B cell (primary cell): ENCODE measurements around the gene IFNA2. TPM values are rescaled to one million over a fixed set of nuclear protein-coding genes. Genes with fewer than 3 reads are reported as not detected.

Experiments used
- ATAC-seq: fragments of 200-7000 bp; cut with Tn5 transposase; one replicate; pipeline ENCODE4 v1.10.0; 2021; ENCODE audit warnings: low read depth, mild to moderate bottlenecking, moderate number of reproducible peaks, moderate library complexity
- CTCF ChIA-PET: fragments of 350-600 bp; sonication (Branson Sonifier 250); formaldehyde crosslinking; loops from one replicate; lab custom pipeline; 2021; ENCODE audit warnings: antibody characterized with exemption, inconsistent platforms; lab: Charles Lee
- POLR2A ChIA-PET: fragments of 350-600 bp; sonication (Branson Sonifier 250); formaldehyde crosslinking; loops from one replicate; lab custom pipeline; 2021; ENCODE audit warnings: antibody characterized with exemption; lab: Charles Lee
- DNase-seq: peaks from one replicate; pipeline ENCODE4 v3.0.0; 2013
- H2AFZ ChIP-seq: 2 replicates; pipeline ENCODE4 v1.6.1; 2012; ENCODE audit warnings: mild to moderate bottlenecking, low read depth, low read length; ENCODE audit not compliant: insufficient read depth, poor library complexity, severe bottlenecking
- H3K27ac ChIP-seq, 2 donors: 1 replicate in 1 of 2; 2 replicates in 1 of 2; pipeline ENCODE4 v1.5.1; 2012 to 2013; ENCODE audit warnings: low read length in 2 of 2, mild to moderate bottlenecking in 2 of 2, moderate library complexity in 1 of 2
- H3K27me3 ChIP-seq, 4 experiments: fragments of 200-600 bp in 1 of 4; sonication (generic) in 1 of 4; replicated peaks in 1 of 4; 1 replicate in 2 of 4; 2 replicates in 2 of 4; pipeline versions ENCODE4 v1.6.1 to v1.7.0; 2013 to 2016; ENCODE audit warnings: low read length in 3 of 4, mild to moderate bottlenecking in 2 of 4, mixed read lengths in 1 of 4, moderate library complexity in 1 of 4; ENCODE audit not compliant: insufficient read depth in 4 of 4, control insufficient read depth in 3 of 4; ENCODE audit errors: control extremely low read depth in 1 of 4
- H3K36me3 ChIP-seq, 2 experiments: replicated peaks in 1 of 2; 1 replicate in 1 of 2; 2 replicates in 1 of 2; pipeline versions ENCODE4 v1.6.1 to v1.7.1; 2013; ENCODE audit warnings: low read length in 1 of 2; ENCODE audit not compliant: insufficient read depth in 2 of 2, control insufficient read depth in 1 of 2; ENCODE audit errors: control extremely low read depth in 1 of 2, extremely low read depth in 1 of 2
- H3K4me1 ChIP-seq, 2 donors: fragments of 200-600 bp in 1 of 2; sonication (generic) in 1 of 2; 1 replicate in 1 of 2; 2 replicates in 1 of 2; pipeline versions ENCODE4 v1.5.1 to v1.6.1; 2013 to 2017; ENCODE audit warnings: low read length in 2 of 2; ENCODE audit not compliant: control insufficient read depth in 2 of 2, insufficient read depth in 2 of 2
- H3K4me2 ChIP-seq: replicated peaks from 2 replicates; pipeline ENCODE3; 2012; ENCODE audit warnings: mild to moderate bottlenecking, low read depth, low read length; ENCODE audit not compliant: poor library complexity, severe bottlenecking
- H3K4me3 ChIP-seq, 5 experiments: fragments of 200-600 bp in 1 of 5; sonication (generic) in 1 of 5; 1 replicate in 3 of 5; 2 replicates in 2 of 5; pipeline versions ENCODE4 v1.5.1 to v1.7.0; 2011 to 2016; ENCODE audit warnings: low read length in 4 of 5, mild to moderate bottlenecking in 4 of 5, low read depth in 2 of 5, control low read depth in 1 of 5, moderate library complexity in 1 of 5; ENCODE audit not compliant: insufficient read depth in 1 of 5; ENCODE audit errors: control extremely low read depth in 1 of 5, extremely low read depth in 1 of 5
- H3K79me2 ChIP-seq: fragments of 200-600 bp; sonication (generic); one replicate; pipeline ENCODE4 v1.6.0; 2016; ENCODE audit warnings: low read length; ENCODE audit not compliant: control insufficient read depth, insufficient read depth
- H3K9ac ChIP-seq: fragments of 200-600 bp; sonication (generic); 2 replicates; pipeline ENCODE4 v1.6.1; 2017; ENCODE audit warnings: mild to moderate bottlenecking, low read length, moderate library complexity
- H3K9me3 ChIP-seq, 3 donors: one replicate each; pipeline versions ENCODE4 v1.6.1 to v1.7.1; 2013; ENCODE audit warnings: low read length in 2 of 3; ENCODE audit not compliant: control insufficient read depth in 2 of 3, insufficient read depth in 1 of 3; ENCODE audit errors: control extremely low read depth in 1 of 3
- H4K20me1 ChIP-seq: 2 replicates; pipeline ENCODE4 v1.6.0; 2012; ENCODE audit warnings: mild to moderate bottlenecking, low read length; ENCODE audit not compliant: insufficient read depth, control insufficient read depth, poor library complexity, severe bottlenecking
- H3K27ac Mint-ChIP-seq: one replicate; pipeline ENCODE4 v1.8.0; 2021; ENCODE audit warnings: mixed read lengths
- H3K27me3 Mint-ChIP-seq: one replicate; pipeline ENCODE4 v1.8.0; 2021; ENCODE audit warnings: mixed read lengths
- H3K4me1 Mint-ChIP-seq: one replicate; pipeline ENCODE4 v1.8.0; 2021; ENCODE audit warnings: mixed read lengths
- H3K4me3 Mint-ChIP-seq: one replicate; pipeline ENCODE4 v1.8.0; 2021; ENCODE audit warnings: mixed read lengths
- H3K9me3 Mint-ChIP-seq: one replicate; pipeline ENCODE4 v1.8.0; 2022; ENCODE audit warnings: mixed read lengths; ENCODE audit not compliant: insufficient read depth
- EZH2 ChIP-seq: IDR thresholded peaks from 2 replicates; pipeline ENCODE4 v1.6.1; 2012; ENCODE audit warnings: borderline replicate concordance, low read depth, mild to moderate bottlenecking, moderate library complexity, low read length; ENCODE audit not compliant: insufficient read depth, poor library complexity, severe bottlenecking
- WGBS: methylation state at CpG from one replicate; pipeline ENCODE4 v1.1.5; 2013; ENCODE audit warnings: missing lambda C conversion rate; ENCODE audit not compliant: insufficient coverage; 5-methylcytosine and 5-hydroxymethylcytosine counted together
- intact Hi-C: fragments of 100-400 bp; cut with micrococcal nuclease; formaldehyde crosslinking; loops from one replicate; pipeline ENCODE4 v1.10.0; 2022
- polyA plus RNA-seq: library from polyadenylated mRNA; depleted of rRNA; stranded (reverse); fragments of >200 nt; gene quantifications from 2 replicates; pipeline ENCODE4 v1.2.3, GENCODE V29; 2012
- total RNA-seq, 2 donors: library from RNA; stranded (reverse); fragments of 120-200 nt in 1 of 2; gene quantifications; 1 replicate in 1 of 2; 2 replicates in 1 of 2; pipeline versions ENCODE4 v1.2.3 to v1.2.4, GENCODE V29; 2013 to 2022
- TF ChIP-seq, protein P1 (sequence below): fragments of 200-600 bp; IDR thresholded peaks from one replicate; pipeline ENCODE4 v1.8.0; 2022; ENCODE audit warnings: antibody characterized with exemption, mild to moderate bottlenecking

IFNA2 gene
- total and polyA plus RNA-seq, 2 donors (not counting 1 experiment from before 2014, with no cell fraction given), result not detected

DNA sequence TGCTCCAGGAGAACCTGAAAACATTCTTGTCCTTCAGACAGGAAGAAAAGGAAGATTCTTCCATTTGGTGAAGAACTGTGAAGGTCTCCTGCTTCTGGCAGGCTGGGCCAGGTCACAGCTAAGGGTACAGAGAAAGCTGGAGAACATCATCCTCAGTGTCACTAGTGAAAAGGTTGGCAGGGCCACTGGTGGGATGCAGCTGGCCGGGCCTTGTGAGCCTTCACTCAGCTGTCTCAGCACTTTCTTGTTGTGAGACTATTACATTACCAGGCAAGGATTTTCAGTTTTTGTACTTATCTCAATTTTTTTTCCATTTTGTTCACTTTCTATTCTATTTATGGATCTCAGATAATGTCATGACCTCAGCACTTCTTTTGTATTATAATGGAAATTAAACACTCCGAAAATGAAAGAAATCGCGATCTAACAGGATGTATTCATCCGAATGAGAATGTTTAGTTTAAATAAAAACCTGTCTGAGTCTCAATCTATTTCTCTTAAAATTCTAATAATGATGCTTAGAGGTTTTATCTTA is 13.8 kb upstream of the IFNA2 start:
- no peak for DNase-seq
- Mint-ChIP-seq H3K4me3 (no peak overlapping the region), H3K27ac (no peak overlapping the region), H3K27me3 (peaks cover 69% of the 10 kb centered on the region), H3K9me3 (no peaks in the 10 kb centered on the region), H3K4me1 (peaks cover 22% of the 10 kb centered on the region)
- no peak overlapping the region for H3K4me3 ChIP-seq
- H3K79me2 ChIP-seq, result no peaks in the 10 kb centered on the region
- no peak for ATAC-seq
- no peak overlapping the region for H3K4me2 ChIP-seq
- no peak overlapping the region for H3K27ac ChIP-seq
- ChIA-PET CTCF (interaction anchor here (1.2 to 2.4 kb wide), 9 partner anchors 11 to 73 kb away, joined by 3 to 38 read pairs (median 5); partner anchors contain the start of genes IFNA2 and KLHL9), POLR2A (no interaction called here)
- no peaks in the 10 kb centered on the region for H3K9me3 ChIP-seq
- H3K36me3 ChIP-seq, result no peaks in the 10 kb centered on the region
- no peak overlapping the region for H2AFZ ChIP-seq
- H3K27me3 ChIP-seq, result peaks cover 4 to 57% (median 50%) of the 10 kb centered on the region in 4 experiments
- no CpG with 5 or more reads among the region's 5 CpGs for WGBS
- H3K9ac ChIP-seq, result no peak overlapping the region
- H4K20me1 ChIP-seq, result no peaks in the 10 kb centered on the region
- H3K4me1 ChIP-seq, result peaks cover 17 to 22% of the 10 kb centered on the region in 2 donors
- intact Hi-C loops, result loop anchor here (2.0 to 5.0 kb wide), 2 partner anchors 14 to 33 kb away; no protein-coding TSS in a partner anchor
- TF ChIP-seq, protein P1, sequence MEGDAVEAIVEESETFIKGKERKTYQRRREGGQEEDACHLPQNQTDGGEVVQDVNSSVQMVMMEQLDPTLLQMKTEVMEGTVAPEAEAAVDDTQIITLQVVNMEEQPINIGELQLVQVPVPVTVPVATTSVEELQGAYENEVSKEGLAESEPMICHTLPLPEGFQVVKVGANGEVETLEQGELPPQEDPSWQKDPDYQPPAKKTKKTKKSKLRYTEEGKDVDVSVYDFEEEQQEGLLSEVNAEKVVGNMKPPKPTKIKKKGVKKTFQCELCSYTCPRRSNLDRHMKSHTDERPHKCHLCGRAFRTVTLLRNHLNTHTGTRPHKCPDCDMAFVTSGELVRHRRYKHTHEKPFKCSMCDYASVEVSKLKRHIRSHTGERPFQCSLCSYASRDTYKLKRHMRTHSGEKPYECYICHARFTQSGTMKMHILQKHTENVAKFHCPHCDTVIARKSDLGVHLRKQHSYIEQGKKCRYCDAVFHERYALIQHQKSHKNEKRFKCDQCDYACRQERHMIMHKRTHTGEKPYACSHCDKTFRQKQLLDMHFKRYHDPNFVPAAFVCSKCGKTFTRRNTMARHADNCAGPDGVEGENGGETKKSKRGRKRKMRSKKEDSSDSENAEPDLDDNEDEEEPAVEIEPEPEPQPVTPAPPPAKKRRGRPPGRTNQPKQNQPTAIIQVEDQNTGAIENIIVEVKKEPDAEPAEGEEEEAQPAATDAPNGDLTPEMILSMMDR, result no peak
- TF ChIP-seq EZH2, result no peak
